Natural killer cell (primary cell): Measurements from ENCODE around the gene PCAT7. TPM values are rescaled to one million over a fixed set of nuclear protein-coding genes. Genes with fewer than 3 reads are reported as not detected.
"Not testable (repeated sequence)": the region's sequence is repeated elsewhere in the genome, so short reads cannot be mapped to it uniquely, and the experiment has no call there.

Source experiments
- ATAC-seq, 3 donors: fragments of 150-1000 bp in 2 of 3; fragments of 200-7000 bp in 1 of 3; cut with Tn5 transposase; 1 replicate in 1 of 3; 2 replicates in 2 of 3; pipeline ENCODE4 v1.10.0; 2021; ENCODE audit warnings: mild to moderate bottlenecking in 2 of 3, moderate library complexity in 2 of 3
- DNase-seq, 2 donors: peaks; one replicate each; pipeline versions ENCODE4 v3.0.0 to v3.0.0-alpha.2; 2013 to 2021; ENCODE audit warnings: mixed read lengths in 1 of 2
- H3K27ac ChIP-seq: one replicate; pipeline ENCODE4 v1.5.1; 2013; ENCODE audit warnings: mild to moderate bottlenecking, low read length
- H3K27me3 ChIP-seq: one replicate; pipeline ENCODE4 v1.6.1; 2013; ENCODE audit warnings: low read length; ENCODE audit not compliant: control insufficient read depth, insufficient read depth
- H3K36me3 ChIP-seq: one replicate; pipeline ENCODE4 v1.6.1; 2013; ENCODE audit warnings: low read length; ENCODE audit not compliant: control insufficient read depth, insufficient read depth
- H3K4me1 ChIP-seq: one replicate; pipeline ENCODE4 v1.6.1; 2013; ENCODE audit warnings: low read length; ENCODE audit not compliant: control insufficient read depth, insufficient read depth
- H3K4me3 ChIP-seq: one replicate; pipeline ENCODE4 v1.5.1; 2013; ENCODE audit warnings: low read length
- H3K9me3 ChIP-seq: one replicate; pipeline ENCODE4 v1.6.1; 2013; ENCODE audit warnings: low read length; ENCODE audit not compliant: control insufficient read depth, insufficient read depth
- H3K27ac Mint-ChIP-seq, 2 donors: one replicate each; pipeline ENCODE4 v1.8.0; 2022; ENCODE audit warnings: mild to moderate bottlenecking in 2 of 2, mixed read lengths in 2 of 2, moderate library complexity in 1 of 2
- H3K27me3 Mint-ChIP-seq, 2 donors: one replicate each; pipeline ENCODE4 v1.8.0; 2022; ENCODE audit warnings: low read depth in 2 of 2, mixed read lengths in 2 of 2
- H3K36me3 Mint-ChIP-seq: one replicate; pipeline ENCODE4 v1.8.0; 2022; ENCODE audit warnings: mixed read lengths
- H3K4me1 Mint-ChIP-seq, 2 donors: one replicate each; pipeline ENCODE4 v1.8.0; 2022; ENCODE audit warnings: mixed read lengths in 2 of 2
- H3K4me3 Mint-ChIP-seq: one replicate; pipeline ENCODE4 v1.8.0; 2022; ENCODE audit warnings: mild to moderate bottlenecking, moderate library complexity, mixed read lengths
- H3K9me3 Mint-ChIP-seq, 2 donors: one replicate each; pipeline ENCODE4 v1.8.0; 2022; ENCODE audit warnings: mixed read lengths in 2 of 2
- WGBS: methylation state at CpG from one replicate; pipeline ENCODE4 v1.1.7; 2013; ENCODE audit warnings: missing lambda C conversion rate; ENCODE audit not compliant: insufficient coverage; 5-methylcytosine and 5-hydroxymethylcytosine counted together
- intact Hi-C: fragments of 100-400 bp; cut with micrococcal nuclease; formaldehyde crosslinking; loops from one replicate; pipeline ENCODE4 v1.14.2; 2022
- total RNA-seq, 4 donors: library from RNA; stranded (reverse); fragments of 120-200 nt in 1 of 4; gene quantifications; one replicate each; pipeline versions ENCODE4 v1.2.3 to v1.2.4, GENCODE V29; 2013 to 2022
- TF ChIP-seq, protein P1 (sequence below): fragments of 200-600 bp; IDR thresholded peaks from one replicate; pipeline ENCODE4 v1.8.0; 2022; ENCODE audit warnings: antibody characterized with exemption

PCAT7 gene
- total RNA-seq, 3 donors from 2014 or later (not counting 1 experiment from before 2014, with no cell fraction given), result not detected

DNA sequence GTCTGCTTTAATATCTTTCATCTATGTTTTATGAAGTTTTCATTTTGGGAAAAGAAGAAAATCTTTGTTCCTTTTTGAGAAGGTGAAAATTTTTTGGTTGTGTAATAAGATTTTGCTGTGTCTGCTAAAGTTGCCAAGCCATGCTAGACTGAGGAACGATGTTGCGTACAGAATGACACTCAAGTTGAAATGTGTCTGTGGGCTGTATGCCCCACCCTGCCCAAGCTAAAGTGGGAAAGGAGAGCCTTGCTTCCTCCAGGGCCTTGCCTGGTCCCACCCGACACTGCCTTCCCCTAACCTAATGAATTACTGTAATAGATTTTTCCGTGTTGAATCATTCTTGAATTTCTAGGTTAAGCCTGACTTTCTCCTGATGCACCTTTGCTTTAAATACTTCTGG, 2.5 kb downstream of the PCAT7 start:
- no peaks in the 10 kb centered on the region for H3K36me3 Mint-ChIP-seq
- Histone ChIP-seq H3K9me3 (no peaks in the 10 kb centered on the region), H3K27ac (no peak overlapping the region), H3K4me1 (peaks cover 7% of the 10 kb centered on the region), H3K36me3 (no peaks in the 10 kb centered on the region), H3K27me3 (peaks cover 2% of the 10 kb centered on the region), H3K4me3 (no peak overlapping the region)
- no peak overlapping the region for H3K27ac Mint-ChIP-seq
- H3K4me1 Mint-ChIP-seq, result no peaks in the 10 kb centered on the region
- peaks cover 2 to 6% of the 10 kb centered on the region in 2 donors for H3K27me3 Mint-ChIP-seq
- intact Hi-C loops, result no loop called here
- no peak overlapping the region for H3K4me3 Mint-ChIP-seq
- TF ChIP-seq, protein P1, sequence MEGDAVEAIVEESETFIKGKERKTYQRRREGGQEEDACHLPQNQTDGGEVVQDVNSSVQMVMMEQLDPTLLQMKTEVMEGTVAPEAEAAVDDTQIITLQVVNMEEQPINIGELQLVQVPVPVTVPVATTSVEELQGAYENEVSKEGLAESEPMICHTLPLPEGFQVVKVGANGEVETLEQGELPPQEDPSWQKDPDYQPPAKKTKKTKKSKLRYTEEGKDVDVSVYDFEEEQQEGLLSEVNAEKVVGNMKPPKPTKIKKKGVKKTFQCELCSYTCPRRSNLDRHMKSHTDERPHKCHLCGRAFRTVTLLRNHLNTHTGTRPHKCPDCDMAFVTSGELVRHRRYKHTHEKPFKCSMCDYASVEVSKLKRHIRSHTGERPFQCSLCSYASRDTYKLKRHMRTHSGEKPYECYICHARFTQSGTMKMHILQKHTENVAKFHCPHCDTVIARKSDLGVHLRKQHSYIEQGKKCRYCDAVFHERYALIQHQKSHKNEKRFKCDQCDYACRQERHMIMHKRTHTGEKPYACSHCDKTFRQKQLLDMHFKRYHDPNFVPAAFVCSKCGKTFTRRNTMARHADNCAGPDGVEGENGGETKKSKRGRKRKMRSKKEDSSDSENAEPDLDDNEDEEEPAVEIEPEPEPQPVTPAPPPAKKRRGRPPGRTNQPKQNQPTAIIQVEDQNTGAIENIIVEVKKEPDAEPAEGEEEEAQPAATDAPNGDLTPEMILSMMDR, result no peak
- DNase-seq, result no peak
- ATAC-seq, result no peak
- WGBS, result 93% methylated on average over 4 of the region's 4 CpGs
- H3K9me3 Mint-ChIP-seq, result no peaks in the 10 kb centered on the region

DNA sequence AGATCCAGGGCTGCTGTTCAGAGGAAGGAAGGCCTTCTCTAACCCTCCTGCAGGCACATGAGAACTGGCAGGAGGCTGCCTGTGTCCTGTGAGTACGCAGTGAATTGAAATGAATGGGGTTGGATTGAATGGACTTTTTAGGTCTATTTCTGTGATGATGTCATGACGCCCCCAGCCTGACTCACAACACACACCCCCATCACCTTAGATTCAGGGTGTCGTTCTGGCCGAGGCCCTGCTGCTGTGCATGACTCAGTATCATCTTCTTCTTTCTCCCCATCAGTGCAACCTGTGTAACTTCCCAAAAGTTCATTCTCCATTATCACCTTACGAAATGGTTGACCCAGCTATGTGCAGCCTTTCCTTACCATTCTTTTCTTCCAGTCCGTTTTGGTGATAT, 5.4 kb downstream of the PCAT7 start:
- no peaks in the 10 kb centered on the region for H3K9me3 Mint-ChIP-seq

DNA sequence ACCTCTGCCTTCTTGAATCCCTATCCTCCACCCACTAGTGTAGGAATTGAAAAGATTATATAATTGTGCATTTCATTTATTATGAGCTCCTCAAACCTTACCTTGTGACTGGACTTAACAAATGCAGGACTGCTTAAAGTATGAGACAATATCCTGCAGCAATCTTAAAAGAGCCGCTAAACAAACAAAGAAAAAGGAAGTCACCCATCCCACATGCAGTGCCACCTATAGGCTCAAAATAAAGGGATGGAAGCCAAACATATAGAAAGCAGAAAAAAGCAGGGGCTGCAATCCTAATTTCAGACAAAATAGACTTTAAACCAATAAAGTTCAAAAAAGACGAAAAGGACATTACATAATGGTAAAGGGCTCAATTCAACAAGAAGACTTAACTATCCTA, 8.7 kb downstream of the PCAT7 start:
- H3K27me3 ChIP-seq, result no peaks in the 10 kb centered on the region
- H3K4me1 Mint-ChIP-seq, result no peaks in the 10 kb centered on the region
- 23% methylated on average over 2 of the region's 2 CpGs for WGBS
- ATAC-seq (no peak), DNase-seq (no peak)
- intact Hi-C loops, result no loop called here
- peaks cover 2 to 5% of the 10 kb centered on the region in 2 donors for H3K27me3 Mint-ChIP-seq
- no peak overlapping the region for H3K27ac Mint-ChIP-seq
- no peak overlapping the region for H3K27ac ChIP-seq
- H3K9me3 ChIP-seq, result no peaks in the 10 kb centered on the region
- H3K4me1 ChIP-seq, result no peaks in the 10 kb centered on the region
- no peaks in the 10 kb centered on the region for H3K36me3 ChIP-seq
- H3K4me3 Mint-ChIP-seq, result no peak overlapping the region
- TF ChIP-seq, protein P1, result no peak
- H3K9me3 Mint-ChIP-seq, result no peaks in the 10 kb centered on the region
- no peak overlapping the region for H3K4me3 ChIP-seq
- no peaks in the 10 kb centered on the region for H3K36me3 Mint-ChIP-seq

More for the DNA sequence above, 5.4 kb downstream of the PCAT7 start:
- TF ChIP-seq, protein P1, result no peak
- ATAC-seq (no peak), DNase-seq (no peak)
- intact Hi-C loops, result no loop called here
- H3K4me3 Mint-ChIP-seq, result no peak overlapping the region
- H3K4me1 ChIP-seq, result no peaks in the 10 kb centered on the region
- H3K36me3 ChIP-seq, result no peaks in the 10 kb centered on the region
- no peak overlapping the region for H3K4me3 ChIP-seq
- no peaks in the 10 kb centered on the region for H3K36me3 Mint-ChIP-seq
- no peak overlapping the region for H3K27ac Mint-ChIP-seq
- H3K27me3 Mint-ChIP-seq, result peaks cover 0 to 2% of the 10 kb centered on the region in 2 donors
- H3K27ac ChIP-seq, result no peak overlapping the region
- WGBS, result 76% methylated on average over 4 of the region's 6 CpGs
- no peaks in the 10 kb centered on the region for H3K9me3 ChIP-seq
- no peaks in the 10 kb centered on the region for H3K27me3 ChIP-seq
- no peaks in the 10 kb centered on the region for H3K4me1 Mint-ChIP-seq

DNA sequence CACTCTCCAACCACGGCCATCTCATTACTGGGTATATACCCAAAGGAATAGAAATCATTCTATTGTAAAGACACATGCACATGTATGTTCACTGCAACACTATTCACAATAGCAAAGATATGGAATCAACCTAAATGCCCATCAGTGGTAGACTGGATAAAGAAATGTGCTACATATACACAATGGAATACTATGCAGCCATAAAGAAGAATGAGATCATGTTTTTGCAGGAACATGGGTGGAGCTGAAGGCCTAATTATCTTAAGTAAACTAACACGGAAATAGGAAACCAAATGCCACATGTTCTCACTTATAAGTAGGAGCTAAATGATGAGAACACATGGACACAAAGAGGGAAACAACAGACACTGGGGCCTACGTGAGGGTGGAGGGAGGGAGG, 9.4 kb downstream of the PCAT7 start:
- H3K4me3 ChIP-seq, H3K9me3 Mint-ChIP-seq, ATAC-seq, H3K27ac ChIP-seq, H3K36me3 Mint-ChIP-seq, DNase-seq, H3K27me3 ChIP-seq, H3K4me3 Mint-ChIP-seq, H3K27me3 Mint-ChIP-seq, H3K27ac Mint-ChIP-seq, H3K4me1 ChIP-seq, intact Hi-C loops, H3K4me1 Mint-ChIP-seq, H3K36me3 ChIP-seq, H3K9me3 ChIP-seq: not testable (repeated sequence)
- WGBS, result 84% methylated on average over 3 of the region's 3 CpGs
